Memory B cell (primary cell): ENCODE data around the gene SLC22A23.

Source experiments
- ATAC-seq: fragments of 150-1000 bp; cut with Tn5 transposase; 2 replicates; pipeline ENCODE4 v1.10.0; 2021; ENCODE audit warnings: low read depth, mild to moderate bottlenecking, moderate library complexity
- DNase-seq, 2 donors: peaks; one replicate each; pipeline ENCODE4 v3.0.0; 2022; ENCODE audit warnings: low spot score in 2 of 2
- H3K27ac Mint-ChIP-seq: one replicate; pipeline ENCODE4 v1.8.0; 2022; ENCODE audit warnings: mild to moderate bottlenecking, moderate library complexity, mixed read lengths
- H3K27me3 Mint-ChIP-seq: one replicate; pipeline ENCODE4 v1.8.0; 2022; ENCODE audit warnings: mixed read lengths
- H3K36me3 Mint-ChIP-seq: one replicate; pipeline ENCODE4 v1.8.0; 2022; ENCODE audit warnings: mild to moderate bottlenecking, mixed read lengths
- H3K4me1 Mint-ChIP-seq: one replicate; pipeline ENCODE4 v1.8.0; 2022; ENCODE audit warnings: mixed read lengths
- H3K4me3 Mint-ChIP-seq: one replicate; pipeline ENCODE4 v1.8.0; 2022; ENCODE audit warnings: mild to moderate bottlenecking, moderate library complexity, mixed read lengths
- H3K9me3 Mint-ChIP-seq: one replicate; pipeline ENCODE4 v1.8.0; 2022; ENCODE audit warnings: mixed read lengths

Gene SLC22A23

DNA sequence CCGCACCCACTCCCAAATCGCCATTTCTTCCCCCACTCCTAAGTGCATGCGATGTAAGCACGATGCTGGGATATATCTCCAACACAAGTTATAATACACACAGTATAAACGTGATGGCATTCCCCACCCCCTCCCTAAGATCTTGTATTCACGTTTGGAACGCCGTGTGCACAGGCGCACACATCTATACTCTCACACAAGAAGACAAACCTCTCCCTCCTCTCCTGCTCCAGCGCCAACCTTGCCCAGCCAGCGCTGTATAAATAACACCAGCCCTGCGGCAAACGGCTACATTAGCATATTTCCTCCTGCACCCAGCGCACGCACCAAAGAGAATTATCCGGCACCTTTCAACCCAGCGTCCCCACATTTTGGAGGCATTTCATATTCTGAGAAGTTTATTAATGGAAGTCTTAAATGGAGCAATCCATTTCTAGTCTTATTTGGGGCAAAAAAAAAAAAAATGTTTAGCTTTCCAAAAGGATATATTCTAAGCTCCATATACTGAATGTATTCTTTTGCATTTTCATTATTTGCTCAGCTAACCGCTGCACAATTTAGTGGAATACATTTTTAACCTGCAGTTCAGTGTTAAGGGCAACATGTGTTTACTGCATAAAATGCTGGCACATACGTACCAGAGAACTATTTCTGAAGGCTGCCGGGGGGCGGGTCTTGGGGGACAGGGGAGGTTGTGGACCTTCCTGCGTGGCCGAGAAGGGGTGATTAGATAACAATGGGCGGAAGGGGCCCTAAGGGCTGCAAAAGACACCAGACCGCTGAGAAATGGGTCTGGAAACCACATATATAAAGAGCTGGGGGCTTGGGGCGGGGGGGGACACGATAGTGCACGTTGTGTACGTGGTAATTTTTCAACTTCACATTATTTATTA lies 1.1 kb upstream of the SLC22A23 start:
- ATAC-seq (no peak), DNase-seq (no peak)
- Mint-ChIP-seq H3K9me3 (no peaks in the 10 kb centered on the region), H3K27me3 (peaks cover 6% of the 10 kb centered on the region), H3K36me3 (no peaks in the 10 kb centered on the region), H3K4me1 (peaks cover 5% of the 10 kb centered on the region), H3K4me3 (peak overlapping the region; percentile 82), H3K27ac (peak overlapping the region; percentile 8)

DNA sequence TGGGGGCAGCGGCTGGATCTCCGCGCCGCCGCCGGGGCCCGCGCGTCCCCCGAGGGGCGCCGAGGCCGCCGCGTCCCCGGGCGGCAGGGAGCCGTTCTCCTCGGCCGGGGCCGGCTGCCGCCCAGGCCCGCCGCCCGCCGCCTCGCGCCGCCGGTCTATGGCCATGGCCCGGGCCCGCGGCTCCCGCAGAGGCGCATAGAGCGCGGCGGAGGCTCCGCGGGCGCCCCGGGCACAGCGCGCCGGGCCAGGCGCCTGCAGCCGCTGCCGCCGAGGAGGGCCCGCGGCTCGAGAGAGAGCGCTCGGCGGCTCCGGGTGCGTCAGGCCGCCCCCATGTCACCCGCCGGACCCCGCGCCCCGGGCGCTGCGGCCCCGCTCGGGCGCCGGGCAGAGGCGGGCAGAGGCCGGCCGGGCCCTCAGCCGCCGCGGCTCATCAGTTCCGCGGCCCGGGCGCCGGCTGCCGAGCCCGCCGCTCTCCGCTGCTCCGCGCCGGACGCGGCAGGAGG lies 404 bp downstream of the SLC22A23 start:
- DNase-seq: peak in 1 of 2 donors; percentile 37
- peaks cover 5% of the 10 kb centered on the region for H3K4me1 Mint-ChIP-seq
- H3K27ac Mint-ChIP-seq: no peak overlapping the region
- ATAC-seq: peak; percentile 51
- peaks cover 10% of the 10 kb centered on the region for H3K27me3 Mint-ChIP-seq
- no peaks in the 10 kb centered on the region for H3K36me3 Mint-ChIP-seq
- no peak overlapping the region for H3K4me3 Mint-ChIP-seq
- no peaks in the 10 kb centered on the region for H3K9me3 Mint-ChIP-seq

DNA sequence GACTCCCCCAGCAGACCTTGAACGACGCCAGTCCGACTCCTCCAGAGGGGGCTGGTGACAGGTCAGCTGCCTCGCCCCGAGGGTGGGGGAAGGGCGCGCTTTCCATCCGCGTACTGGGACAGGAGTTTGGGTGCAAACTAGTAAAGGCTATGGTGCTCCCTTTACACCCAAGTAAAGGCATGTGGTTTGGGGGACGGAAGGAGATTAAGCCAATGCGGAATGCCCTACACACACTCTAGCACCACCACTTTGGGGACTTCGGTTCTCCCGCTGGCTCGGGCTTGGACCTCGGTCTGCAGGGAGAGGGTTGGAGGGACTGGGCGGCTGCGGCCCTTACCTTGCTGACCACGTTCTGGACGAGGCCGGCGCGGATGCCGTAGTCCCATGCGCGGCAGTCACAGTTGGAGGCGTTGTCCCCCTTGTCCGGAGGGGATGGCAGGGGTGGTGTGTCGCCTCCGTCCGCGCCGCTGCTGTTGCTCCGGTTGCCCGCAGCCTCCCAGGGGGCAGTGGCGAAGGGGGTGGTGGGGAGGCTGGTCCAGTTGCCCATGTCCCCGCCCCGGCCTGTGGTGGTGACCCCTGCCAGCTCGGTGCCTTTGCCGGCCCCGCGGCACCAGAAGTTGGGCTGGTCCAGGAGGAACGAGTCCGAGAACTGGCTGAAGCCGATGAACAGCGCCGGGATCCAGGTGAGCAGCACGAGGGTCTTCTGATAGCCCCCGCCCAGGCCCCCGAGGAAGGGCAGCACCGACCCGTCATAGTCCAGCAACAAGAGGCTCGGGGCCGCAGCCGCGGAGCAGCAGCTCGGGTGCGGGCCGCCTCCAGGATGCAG lies 1.1 kb downstream of the SLC22A23 start:
- DNase-seq: peak; percentile 5 to 33
- Mint-ChIP-seq H3K9me3 (no peaks in the 10 kb centered on the region), H3K4me3 (no peak overlapping the region), H3K27me3 (peaks cover 10% of the 10 kb centered on the region), H3K36me3 (no peaks in the 10 kb centered on the region), H3K27ac (no peak overlapping the region), H3K4me1 (peaks cover 5% of the 10 kb centered on the region)
- no peak for ATAC-seq

DNA sequence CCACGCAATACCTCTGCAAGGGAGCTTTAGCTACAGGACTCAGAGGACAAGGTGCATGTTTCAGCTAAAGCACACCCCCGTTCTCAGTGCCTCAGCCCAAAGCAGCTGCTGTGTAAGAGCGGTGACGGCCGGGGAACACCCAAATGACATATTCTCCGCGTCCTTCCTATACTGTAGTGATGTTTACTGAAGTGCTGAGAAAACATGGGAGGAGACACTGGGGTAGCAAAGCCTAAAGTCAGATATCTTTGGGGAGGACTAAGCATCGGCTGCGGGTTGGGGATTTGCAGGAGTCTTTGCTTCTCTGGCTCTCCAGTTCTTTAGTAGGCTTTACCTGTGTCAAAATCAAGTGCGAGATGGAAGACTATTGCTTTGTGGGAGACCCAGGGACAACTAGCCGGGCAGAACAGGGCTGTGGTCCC lies 1.7 kb downstream of the SLC22A23 start:
- Mint-ChIP-seq H3K27ac (no peak overlapping the region), H3K36me3 (no peaks in the 10 kb centered on the region), H3K4me3 (no peak overlapping the region), H3K4me1 (peaks cover 5% of the 10 kb centered on the region), H3K27me3 (peaks cover 10% of the 10 kb centered on the region), H3K9me3 (no peaks in the 10 kb centered on the region)
- peak; percentile 31 for ATAC-seq
- DNase-seq: peak in 1 of 2 donors; percentile 19

DNA sequence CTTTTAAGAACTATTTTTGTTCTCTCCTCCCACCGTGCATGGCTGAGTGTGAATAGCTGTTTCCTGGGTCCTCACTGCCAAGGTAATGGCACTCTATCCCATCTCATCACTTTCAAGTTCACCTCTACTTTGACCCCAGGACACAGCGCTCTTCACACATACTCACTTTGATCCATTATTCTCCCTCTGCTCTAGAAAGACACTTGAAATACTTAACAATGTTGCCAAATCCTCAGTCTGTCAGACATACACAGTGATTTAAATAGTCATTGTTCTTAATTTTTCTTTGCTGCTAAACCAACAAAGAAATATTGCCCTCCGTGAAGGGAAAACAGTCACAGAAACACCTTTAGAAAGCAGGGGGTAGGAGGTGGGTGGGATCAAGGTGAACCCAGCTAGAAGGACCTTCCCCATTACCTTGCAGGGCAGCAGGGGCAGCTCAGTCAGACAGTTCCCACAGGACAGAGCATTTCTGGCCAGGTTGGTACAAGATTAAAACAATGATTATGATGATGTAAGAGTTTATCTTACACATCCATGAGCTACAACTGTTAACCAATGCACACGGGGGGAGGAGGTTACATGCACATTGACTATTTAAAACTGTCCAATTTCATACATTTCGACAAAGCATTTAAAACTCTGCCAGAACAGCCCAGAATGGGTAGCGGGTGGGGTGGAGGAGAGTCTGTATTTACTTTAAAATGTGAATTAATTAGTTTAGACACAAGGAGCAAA lies 2.4 kb downstream of the SLC22A23 start:
- ATAC-seq (no peak), DNase-seq (no peak)
- H3K9me3 Mint-ChIP-seq: no peaks in the 10 kb centered on the region
- H3K4me3 Mint-ChIP-seq: no peak overlapping the region
- H3K27me3 Mint-ChIP-seq: peaks cover 12% of the 10 kb centered on the region
- no peaks in the 10 kb centered on the region for H3K36me3 Mint-ChIP-seq
- H3K27ac Mint-ChIP-seq: no peak overlapping the region
- H3K4me1 Mint-ChIP-seq: peaks cover 9% of the 10 kb centered on the region

DNA sequence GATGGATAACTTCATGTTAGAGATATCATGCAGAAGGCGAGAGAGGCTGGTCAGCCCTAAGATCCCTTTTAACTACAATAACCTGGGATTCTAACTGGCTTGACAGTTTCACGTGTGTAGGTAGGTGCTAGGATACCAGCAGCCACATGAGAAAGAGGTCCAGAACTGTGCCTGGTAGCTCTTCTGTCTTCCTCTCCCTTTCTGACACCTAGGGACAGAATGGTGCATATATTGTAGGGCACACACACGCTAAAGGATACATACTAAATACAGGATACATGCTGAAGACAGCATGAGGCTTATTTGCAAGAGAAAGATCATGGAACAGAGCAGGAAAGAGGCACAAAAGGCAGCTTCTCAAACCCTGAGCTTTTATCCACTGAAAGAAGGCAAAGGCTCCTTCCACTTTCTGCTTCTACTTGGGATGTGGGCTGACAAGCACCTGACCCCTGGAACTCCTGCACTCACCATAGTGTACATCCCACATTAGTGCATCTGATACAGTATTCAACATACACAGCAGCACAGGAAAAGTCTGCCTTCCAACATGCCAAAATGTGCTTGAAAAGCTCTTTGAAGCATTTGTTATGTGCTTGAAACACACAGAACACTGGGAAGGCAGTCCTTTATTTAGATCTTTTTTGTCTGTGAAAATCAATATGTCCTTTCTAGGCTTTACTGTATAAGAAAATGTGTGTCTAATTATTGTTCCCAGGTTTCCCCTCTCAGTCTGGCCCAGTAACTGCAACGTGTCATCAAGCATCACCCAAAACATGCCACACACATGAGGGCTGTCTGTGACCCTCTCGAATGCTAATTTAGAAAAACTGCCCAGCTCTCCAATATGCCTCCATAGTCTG lies 3.2 kb downstream of the SLC22A23 start:
- Mint-ChIP-seq H3K36me3 (no peaks in the 10 kb centered on the region), H3K27me3 (peaks cover 17% of the 10 kb centered on the region), H3K4me3 (no peak overlapping the region), H3K27ac (no peak overlapping the region), H3K9me3 (no peaks in the 10 kb centered on the region), H3K4me1 (peaks cover 9% of the 10 kb centered on the region)
- DNase-seq (no peak), ATAC-seq (no peak)

DNA sequence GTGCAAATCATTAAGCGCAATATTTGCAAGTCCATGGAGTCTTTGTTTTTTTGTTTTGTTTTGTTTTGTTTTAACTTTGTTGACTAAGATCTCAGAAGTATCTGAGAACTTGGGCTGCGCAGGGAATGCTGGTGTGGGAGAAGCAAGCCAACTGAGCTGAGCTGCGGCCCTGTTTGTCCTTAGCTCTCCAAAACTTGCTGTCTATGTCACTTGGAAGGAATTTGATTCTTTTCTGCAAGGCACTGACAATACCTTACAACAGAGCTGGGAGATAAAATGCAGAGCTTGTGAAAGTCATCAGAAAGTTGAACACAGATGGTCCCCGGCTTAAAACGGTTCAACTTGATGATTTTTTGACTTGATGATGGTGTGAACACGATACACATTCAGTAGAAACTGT lies 5.4 kb downstream of the SLC22A23 start:
- no peaks in the 10 kb centered on the region for H3K9me3 Mint-ChIP-seq
- DNase-seq: no peak
- H3K4me3 Mint-ChIP-seq: no peak overlapping the region
- no peak for ATAC-seq
- H3K27me3 Mint-ChIP-seq: peaks cover 16% of the 10 kb centered on the region
- H3K27ac Mint-ChIP-seq: no peak overlapping the region
- H3K4me1 Mint-ChIP-seq: peaks cover 4% of the 10 kb centered on the region
- no peaks in the 10 kb centered on the region for H3K36me3 Mint-ChIP-seq

DNA sequence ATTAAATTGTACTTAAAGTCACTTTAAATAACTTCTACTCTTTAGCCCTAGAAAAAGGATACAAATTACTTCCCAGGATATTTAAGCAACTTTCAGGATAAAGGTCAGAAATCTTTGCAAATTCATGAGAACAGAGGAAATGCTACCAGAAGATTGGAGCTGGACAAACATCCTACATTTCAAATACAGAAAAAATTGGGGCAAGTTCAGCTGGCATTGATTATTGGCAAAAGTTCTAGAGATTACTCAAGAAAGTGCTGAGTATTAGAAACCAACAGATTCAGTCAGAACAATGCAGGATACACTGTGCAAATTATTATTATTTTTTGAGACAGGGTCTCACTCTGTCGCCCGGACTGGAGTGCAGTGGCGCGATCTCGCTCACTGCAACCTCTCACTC lies 6.0 kb downstream of the SLC22A23 start:
- no peak overlapping the region for H3K4me3 Mint-ChIP-seq
- H3K36me3 Mint-ChIP-seq: no peaks in the 10 kb centered on the region
- H3K27me3 Mint-ChIP-seq: peaks cover 16% of the 10 kb centered on the region
- H3K4me1 Mint-ChIP-seq: peaks cover 4% of the 10 kb centered on the region
- H3K27ac Mint-ChIP-seq: no peak overlapping the region
- no peaks in the 10 kb centered on the region for H3K9me3 Mint-ChIP-seq
- DNase-seq (no peak), ATAC-seq (no peak)

DNA sequence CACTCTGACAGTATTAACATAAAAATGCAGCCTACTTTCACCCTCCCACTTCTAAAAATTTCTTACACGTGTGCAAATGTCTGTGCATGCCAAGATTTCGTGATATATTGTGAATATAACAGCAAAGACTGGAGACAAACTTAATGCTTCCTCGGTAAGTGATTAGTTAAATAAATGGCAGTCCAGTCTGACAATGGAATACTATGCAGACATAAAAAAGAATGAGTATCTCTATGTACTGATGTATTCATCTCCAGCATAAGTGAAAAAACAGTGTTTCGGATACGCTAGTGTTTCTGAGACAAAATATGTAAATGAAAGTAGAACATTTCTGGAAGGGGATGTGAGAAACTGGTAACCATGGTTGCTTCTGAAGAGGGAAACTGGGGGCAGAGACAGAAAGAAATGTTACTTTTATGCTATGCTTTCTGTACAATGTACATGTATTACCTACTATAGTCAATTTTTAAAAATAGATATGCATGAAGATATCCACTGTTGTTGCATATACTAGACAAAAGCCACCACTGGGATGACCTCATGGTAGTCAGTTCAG lies 7.0 kb downstream of the SLC22A23 start:
- Mint-ChIP-seq H3K27ac (no peak overlapping the region), H3K4me1 (peaks cover 4% of the 10 kb centered on the region), H3K36me3 (no peaks in the 10 kb centered on the region), H3K27me3 (peaks cover 16% of the 10 kb centered on the region), H3K4me3 (no peak overlapping the region), H3K9me3 (no peaks in the 10 kb centered on the region)
- no peak for DNase-seq
- ATAC-seq: peak; percentile 60

DNA sequence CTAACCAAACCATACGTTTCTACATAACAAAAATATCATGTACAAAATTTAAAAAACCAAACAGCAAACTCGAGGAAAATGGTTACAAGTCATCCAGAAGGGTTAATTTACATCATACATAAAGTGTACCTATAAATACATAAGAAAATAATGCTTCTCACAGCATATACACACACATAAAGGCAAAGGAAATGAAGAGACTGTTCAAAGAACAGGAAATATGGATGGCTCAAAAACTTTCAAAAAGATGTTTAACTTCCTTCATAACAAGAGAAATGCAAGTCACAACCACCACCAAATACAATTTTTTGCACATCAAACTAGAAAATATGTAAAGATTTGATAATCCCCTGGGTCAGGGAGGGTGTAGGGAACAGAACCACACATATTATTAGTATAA lies 7.5 kb downstream of the SLC22A23 start:
- Mint-ChIP-seq H3K4me3 (no peak overlapping the region), H3K9me3 (no peaks in the 10 kb centered on the region), H3K27me3 (peaks cover 16% of the 10 kb centered on the region), H3K27ac (no peak overlapping the region), H3K36me3 (no peaks in the 10 kb centered on the region), H3K4me1 (peaks cover 4% of the 10 kb centered on the region)
- no peak for DNase-seq
- ATAC-seq: no peak

DNA sequence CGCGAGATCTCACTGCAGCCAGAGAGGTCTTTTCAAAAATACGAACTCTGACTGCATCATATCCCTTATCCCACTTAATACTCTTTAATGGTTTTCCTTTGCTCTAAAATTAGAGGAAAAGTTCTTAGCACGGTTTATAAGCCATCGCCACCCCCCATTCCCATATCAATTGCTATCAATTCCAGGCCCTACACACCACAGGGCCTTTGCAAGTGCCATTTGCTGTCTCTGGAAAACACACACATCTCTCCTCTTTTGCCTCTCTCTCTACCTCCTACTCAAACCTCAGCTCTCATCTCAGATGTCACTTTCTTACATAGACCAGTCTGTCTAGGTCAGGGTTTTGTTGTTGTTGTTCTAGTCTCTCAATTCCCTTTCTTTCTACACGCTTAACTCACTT lies 9.8 kb downstream of the SLC22A23 start:
- no peak for DNase-seq
- Mint-ChIP-seq H3K36me3 (no peaks in the 10 kb centered on the region), H3K27me3 (peaks cover 16% of the 10 kb centered on the region), H3K27ac (no peak overlapping the region), H3K4me1 (peaks cover 4% of the 10 kb centered on the region), H3K9me3 (no peaks in the 10 kb centered on the region), H3K4me3 (no peak overlapping the region)
- no peak for ATAC-seq

DNA sequence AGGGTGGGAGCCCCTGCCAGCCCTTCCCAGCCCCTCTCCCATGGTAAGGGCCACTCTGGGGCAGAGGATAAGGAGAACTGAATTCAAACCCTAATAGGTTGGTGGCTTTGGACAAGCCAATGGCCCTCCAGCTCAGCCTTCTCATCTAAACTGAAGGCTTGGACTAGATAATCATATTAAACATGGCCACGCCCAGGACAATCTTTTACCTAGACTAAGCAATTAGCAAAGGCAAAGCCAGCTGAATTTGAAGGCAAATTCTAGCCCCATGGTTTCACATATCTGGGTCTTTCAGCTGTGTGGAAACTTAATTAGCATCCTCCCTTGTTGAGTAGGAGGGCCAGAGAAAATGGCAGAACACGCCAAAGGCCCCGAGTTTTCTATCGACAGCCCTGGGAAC lies 10.7 kb downstream of the SLC22A23 start:
- no peaks in the 10 kb centered on the region for H3K9me3 Mint-ChIP-seq
- DNase-seq (no peak), ATAC-seq (no peak)
- no peak overlapping the region for H3K4me3 Mint-ChIP-seq
- H3K4me1 Mint-ChIP-seq: peaks cover 4% of the 10 kb centered on the region
- H3K27ac Mint-ChIP-seq: no peak overlapping the region
- H3K27me3 Mint-ChIP-seq: peaks cover 18% of the 10 kb centered on the region
- H3K36me3 Mint-ChIP-seq: no peaks in the 10 kb centered on the region
